A549 treated with AZD2906 at 1 μM for 4 hours (cell line): ENCODE measurements around the gene IZUMO4. TPM values are rescaled to one million over a fixed set of nuclear protein-coding genes. Genes with fewer than 3 reads are reported as not detected.

Experiments used
- total RNA-seq: library from RNA; stranded (reverse); fragments of 200-300 nt; extraction: Qiagen RNA extraction; gene quantifications from 5 replicates; pipeline ENCODE4 v1.2.3, GENCODE V29; 2022

The IZUMO4 gene
- 0.41 to 0.98 TPM (median 0.79 TPM) in 5 replicates for total RNA-seq

GRCh38 chr19:2096480-2097202, at the start of gene IZUMO4:
Gene IZUMO4, plus strand, starts transcription at chr19:2096915. Its CDS starts 31 bp downstream, at chr19:2096946.

DNA sequence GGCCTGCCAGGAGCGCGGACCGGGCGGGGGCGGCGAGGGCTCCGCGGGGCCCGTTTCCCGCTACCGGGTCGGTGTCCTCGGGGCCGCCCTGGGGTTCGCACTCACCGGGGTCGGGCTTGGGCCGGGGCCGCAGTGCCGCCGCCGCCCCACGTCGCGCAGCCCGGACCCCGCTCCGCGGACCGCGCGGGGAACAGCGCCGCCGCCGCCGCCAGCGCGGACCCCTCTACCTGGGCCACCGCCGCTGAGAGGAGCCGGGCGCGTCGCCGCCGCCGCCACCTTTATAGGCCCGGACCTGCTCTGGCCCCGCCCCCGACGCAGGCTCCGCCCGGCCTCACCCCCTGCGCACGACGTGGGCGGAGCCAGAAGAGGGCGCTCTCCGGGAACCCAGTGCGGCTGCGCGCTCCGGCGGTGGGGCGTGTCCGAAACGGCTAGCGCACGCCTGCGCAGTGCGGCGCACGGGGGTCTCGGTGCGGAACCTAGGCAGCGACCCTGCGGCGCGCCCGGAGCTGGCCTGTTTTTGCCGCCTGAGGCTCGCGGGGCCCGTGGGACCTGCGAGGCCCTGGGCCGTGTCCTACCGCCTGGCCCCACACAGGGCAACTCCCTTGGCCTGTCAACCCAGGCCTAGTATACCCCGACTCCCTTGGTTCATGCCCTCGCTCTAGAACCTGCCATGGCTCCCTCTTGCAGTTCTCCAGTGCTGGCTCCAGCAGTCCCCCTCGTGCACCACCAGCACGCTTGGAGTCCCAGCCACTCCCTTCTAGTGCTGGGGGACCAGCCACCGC, 45.5 kb upstream of the IZUMO4 start, which contains the start of gene MKNK2:
Gene MKNK2 (minus strand): TSS at position 254 of the 782 bp plus-strand sequence. CDS start 393 bp downstream, outside the sequence.

GRCh38 chr19:2096034-2096479, 658 bp upstream of the IZUMO4 start, which contains the start of gene MOB3A:
Gene MOB3A, minus strand, starts transcription at chr19:2096326. Its CDS starts 17,766 bp downstream, at chr19:2078560.

Other genes starting within 250 kb of the IZUMO4 start
- gene REXO1, start 248.4 kb upstream of the IZUMO4 start, total RNA-seq: 15.3 to 21.2 TPM (median 18.9 TPM) in 5 replicates
- gene KLF16, start 233.3 kb upstream of the IZUMO4 start, total RNA-seq: 18.2 to 33.0 TPM (median 30.7 TPM) in 5 replicates
- 20.2 to 40.3 TPM (median 37.9 TPM) in 5 replicates for gene ABHD17A, start 211.4 kb upstream of the IZUMO4 start, total RNA-seq
- 2.1 to 6.7 TPM (median 5.2 TPM) in 5 replicates for gene ADAT3, start 191.5 kb upstream of the IZUMO4 start, total RNA-seq
- 48.6 to 80.5 TPM (median 50.9 TPM) in 5 replicates for gene SCAMP4, start 191.5 kb upstream of the IZUMO4 start, total RNA-seq
- gene CSNK1G2, start 155.7 kb upstream of the IZUMO4 start, total RNA-seq: 33.7 to 51.8 TPM (median 47.3 TPM) in 5 replicates
- gene BTBD2, start 81.2 kb upstream of the IZUMO4 start, total RNA-seq: 34.0 to 49.1 TPM (median 45.1 TPM) in 5 replicates
- gene MKNK2, start 45.7 kb upstream of the IZUMO4 start, total RNA-seq: 45.9 to 79.0 TPM (median 71.3 TPM) in 5 replicates
- gene MOB3A, start 589 bp upstream of the IZUMO4 start, total RNA-seq: 13.3 to 15.2 TPM (median 14.0 TPM) in 5 replicates
- gene AP3D1, start 54.7 kb downstream of the IZUMO4 start, total RNA-seq: 72.8 to 81.4 TPM (median 78.3 TPM) in 5 replicates
- 9.7 to 16.1 TPM (median 14.6 TPM) in 5 replicates for gene DOT1L, start 67.0 kb downstream of the IZUMO4 start, total RNA-seq
- 41.4 to 62.2 TPM (median 59.5 TPM) in 5 replicates for gene PLEKHJ1, start 139.4 kb downstream of the IZUMO4 start, total RNA-seq
- 70.5 to 76.5 TPM (median 73.0 TPM) in 5 replicates for gene SF3A2, start 139.9 kb downstream of the IZUMO4 start, total RNA-seq
- 4.6 to 18.6 TPM (median 14.0 TPM) in 5 replicates for gene AMH, start 152.4 kb downstream of the IZUMO4 start, total RNA-seq
- gene JSRP1, start 159.5 kb downstream of the IZUMO4 start, total RNA-seq: 0.64 to 0.87 TPM (median 0.82 TPM) in 5 replicates
- gene PEAK3, start 185.3 kb downstream of the IZUMO4 start, total RNA-seq: 0.17 to 0.39 TPM (median 0.28 TPM) in 5 replicates
- 0.04 to 0.06 TPM (median 0.05 TPM) in 5 replicates for gene LINGO3, start 211.2 kb downstream of the IZUMO4 start, total RNA-seq
- gene LSM7, start 231.7 kb downstream of the IZUMO4 start, total RNA-seq: 121 to 155 TPM (median 151 TPM) in 5 replicates
- gene SPPL2B, start 231.8 kb downstream of the IZUMO4 start, total RNA-seq: 13.9 to 24.1 TPM (median 19.9 TPM) in 5 replicates